ENCODE measurements around the gene XRN1. TPM values are rescaled to one million over a fixed set of nuclear protein-coding genes. Genes with fewer than 3 reads are reported as not detected.

The XRN1 gene
- total RNA-seq, 2 experiments from 2014 or later, result 85.7 to 97.6 TPM

GRCh38 chr3:142276781-142277180, 171.1 kb downstream of the XRN1 start:
- H3K9me3 Mint-ChIP-seq, result no peaks in the 10 kb centered on the region
- ATAC-seq (ENCODE audit: poor library complexity) (no peak), DNase-seq (peak in 2 of 14 experiments; percentile 21 to 24)
- intact Hi-C loops (cut with DNase I, micrococcal nuclease), result loop anchor here in 1 of 2 experiments (5.0 to 10.0 kb wide), 3 partner anchors 539 to 814 kb away; partner anchors contain the start of gene RNF7
- TF ChIP-seq CTCF (IDR thresholded peaks at IDR 0.05), result no peak
- no peaks in the 10 kb centered on the region for H3K36me3 ChIP-seq (ENCODE audit: insufficient read depth, low read length)
- H3K27ac Mint-ChIP-seq, result no peak overlapping the region
- ChIA-PET POLR2A (no interaction called here), CTCF (no interaction called here)
- H3K4me3 Mint-ChIP-seq, result no peak overlapping the region
- no peaks in the 10 kb centered on the region for H3K4me1 Mint-ChIP-seq (ENCODE audit: low read depth)
- no peak overlapping the region for H3K4me3 ChIP-seq (ENCODE audit: low read length)
- H3K27me3 Mint-ChIP-seq, result no peaks in the 10 kb centered on the region
- no peaks in the 10 kb centered on the region for H3K9me3 ChIP-seq (ENCODE audit: control insufficient read depth in 1 of 2, insufficient read depth in 1 of 2, low read length in 2 of 2)
- H3K27me3 ChIP-seq (ENCODE audit: control insufficient read depth in 1 of 2, insufficient read depth in 2 of 2, low read length in 2 of 2), result no peaks in the 10 kb centered on the region
- H3K4me1 ChIP-seq (ENCODE audit: insufficient read depth, low read length), result peaks cover 6% of the 10 kb centered on the region
- H3K36me3 Mint-ChIP-seq (ENCODE audit: low read depth), result no peaks in the 10 kb centered on the region
- no peak overlapping the region for H3K27ac ChIP-seq (ENCODE audit: low read depth in 1 of 2, low read length in 2 of 2)

- intact Hi-C loops (cut with DNase I, micrococcal nuclease), result loop anchor here in 1 of 2 experiments (5.0 to 10.0 kb wide), 3 partner anchors 539 to 814 kb away; partner anchors contain the start of gene RNF7
- H3K4me3 Mint-ChIP-seq, result no peak overlapping the region
- ChIA-PET POLR2A (no interaction called here), CTCF (no interaction called here)
- DNase-seq (peak in 3 of 14 experiments; percentile 7 to 28 (median 18)), ATAC-seq (ENCODE audit: poor library complexity) (no peak)
- no peak overlapping the region for H3K27ac Mint-ChIP-seq
- no peak overlapping the region for H3K4me3 ChIP-seq (ENCODE audit: low read length)
- no peaks in the 10 kb centered on the region for H3K27me3 ChIP-seq (ENCODE audit: control insufficient read depth in 1 of 2, insufficient read depth in 2 of 2, low read length in 2 of 2)
- H3K4me1 Mint-ChIP-seq (ENCODE audit: low read depth), result no peaks in the 10 kb centered on the region
- peaks cover 10% of the 10 kb centered on the region for H3K4me1 ChIP-seq (ENCODE audit: insufficient read depth, low read length)
- no peak overlapping the region for H3K27ac ChIP-seq (ENCODE audit: low read depth in 1 of 2, low read length in 2 of 2)
- no peak for TF ChIP-seq CTCF (IDR thresholded peaks at IDR 0.05)
- H3K27me3 Mint-ChIP-seq, result no peaks in the 10 kb centered on the region
- H3K9me3 Mint-ChIP-seq, result no peaks in the 10 kb centered on the region
- H3K9me3 ChIP-seq (ENCODE audit: control insufficient read depth in 1 of 2, insufficient read depth in 1 of 2, low read length in 2 of 2), result no peaks in the 10 kb centered on the region
- H3K36me3 Mint-ChIP-seq (ENCODE audit: low read depth), result no peaks in the 10 kb centered on the region
- no peaks in the 10 kb centered on the region for H3K36me3 ChIP-seq (ENCODE audit: insufficient read depth, low read length)
These were observed 172.0 kb downstream of the XRN1 start for GRCh38 chr3:142275856-142276255.

- Histone ChIP-seq H3K4me1 (ENCODE audit: insufficient read depth, low read length) (peaks cover 18% of the 10 kb centered on the region), H3K27ac (ENCODE audit: low read depth in 1 of 2, low read length in 2 of 2) (no peak overlapping the region), H3K36me3 (ENCODE audit: insufficient read depth, low read length) (no peaks in the 10 kb centered on the region), H3K27me3 (ENCODE audit: control insufficient read depth in 1 of 2, insufficient read depth in 2 of 2, low read length in 2 of 2) (no peaks in the 10 kb centered on the region), H3K4me3 (ENCODE audit: low read length) (no peak overlapping the region), H3K9me3 (ENCODE audit: control insufficient read depth in 1 of 2, insufficient read depth in 1 of 2, low read length in 2 of 2) (no peaks in the 10 kb centered on the region)
- intact Hi-C loops (cut with DNase I, micrococcal nuclease), result loop anchor here in 1 of 2 experiments (5.0 to 10.0 kb wide), 3 partner anchors 538 to 813 kb away; partner anchors contain the start of gene RNF7
- Mint-ChIP-seq H3K9me3 (no peaks in the 10 kb centered on the region), H3K27me3 (no peaks in the 10 kb centered on the region), H3K27ac (no peak overlapping the region), H3K36me3 (ENCODE audit: low read depth) (no peaks in the 10 kb centered on the region), H3K4me1 (ENCODE audit: low read depth) (peaks cover 8% of the 10 kb centered on the region), H3K4me3 (no peak overlapping the region)
- no peak for DNase-seq
- ATAC-seq (ENCODE audit: poor library complexity), result no peak
- POLR2A ChIA-PET, result no interaction called here
- TF ChIP-seq CTCF (IDR thresholded peaks at IDR 0.05), result no peak
- CTCF ChIA-PET, result no interaction called here
These were observed 172.9 kb downstream of the XRN1 start for GRCh38 chr3:142274908-142275307.
